GM19372 (cell line): ENCODE measurements around the gene ANKRD17.
A peak's percentile ranks its signal among the peaks of the same experiment; 100 is the strongest.
"Not testable (repeated sequence)": the region's sequence is repeated elsewhere in the genome, so short reads cannot be mapped to it uniquely, and the experiment has no call there.

Experiments used
- ATAC-seq: cut with Tn5 transposase; IDR thresholded peaks from one replicate; pipeline ENCODE4 v1.9.1; 2021; ENCODE audit warnings: mild to moderate bottlenecking, low read depth, moderate library complexity; ENCODE audit not compliant: unreplicated experiment

The ANKRD17 gene

GRCh38 chr4:73205482-73205881 is 53.1 kb downstream of the ANKRD17 start:
- no peak for ATAC-seq

- not testable (repeated sequence) for ATAC-seq
Observed at GRCh38 chr4:73203976-73204375, 54.6 kb downstream of the ANKRD17 start.

GRCh38 chr4:73197220-73197619 is 61.4 kb downstream of the ANKRD17 start:
- no peak for ATAC-seq

- no peak for ATAC-seq
Observed at GRCh38 chr4:73194064-73194463, 64.5 kb downstream of the ANKRD17 start.

DNA sequence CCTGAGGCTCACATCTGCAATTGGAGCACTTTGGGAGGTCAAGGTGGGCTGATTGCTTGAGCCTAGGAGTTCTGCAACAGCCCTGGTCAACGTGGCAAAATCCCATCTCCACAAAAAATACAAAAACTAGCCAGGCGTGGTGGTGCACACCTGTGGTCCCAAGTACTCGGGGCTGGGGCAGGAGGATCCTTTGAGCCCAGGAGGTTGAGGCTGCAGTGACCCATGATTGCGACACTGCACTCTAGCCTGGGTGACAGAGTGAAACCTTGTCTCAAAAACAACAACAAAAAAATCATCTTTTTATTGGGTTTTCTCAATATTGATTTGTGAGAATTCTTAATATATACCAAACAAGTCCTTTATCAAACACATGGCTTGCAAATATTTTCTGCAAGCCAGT is 64.9 kb downstream of the ANKRD17 start:
- ATAC-seq = peak; percentile 19

GRCh38 chr4:73193155-73193554 is 65.4 kb downstream of the ANKRD17 start:
- ATAC-seq = peak; percentile 82

GRCh38 chr4:73189274-73189810 is 69.3 kb downstream of the ANKRD17 start:
- ATAC-seq = no peak

GRCh38 chr4:73187325-73187724 is 71.3 kb downstream of the ANKRD17 start:
- ATAC-seq = peak; percentile 86

DNA sequence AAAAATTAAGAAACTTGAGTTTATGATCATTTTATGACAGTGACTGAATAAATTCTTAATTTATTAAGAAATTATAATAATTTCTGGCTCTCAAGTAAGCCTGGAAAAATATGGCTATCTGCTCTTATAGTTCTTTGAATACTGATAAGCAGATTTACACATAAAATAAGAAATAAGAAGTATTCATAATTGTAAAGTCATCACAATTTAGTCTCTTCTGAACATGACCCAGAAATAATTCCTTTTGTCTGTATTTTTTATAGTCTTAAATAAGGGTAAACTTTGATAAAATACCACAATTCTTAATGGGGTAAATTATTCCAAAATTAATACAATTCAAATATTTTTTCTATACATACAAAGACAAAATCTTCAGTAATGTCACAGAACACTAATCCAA is 72.7 kb downstream of the ANKRD17 start:
- no peak for ATAC-seq

- no peak for ATAC-seq
Observed at GRCh38 chr4:73181231-73181630, 77.4 kb downstream of the ANKRD17 start.

- ATAC-seq = no peak
Observed at GRCh38 chr4:73178389-73178788, 80.2 kb downstream of the ANKRD17 start.

- no peak for ATAC-seq
Observed at GRCh38 chr4:73172161-73172560, 86.4 kb downstream of the ANKRD17 start.

DNA sequence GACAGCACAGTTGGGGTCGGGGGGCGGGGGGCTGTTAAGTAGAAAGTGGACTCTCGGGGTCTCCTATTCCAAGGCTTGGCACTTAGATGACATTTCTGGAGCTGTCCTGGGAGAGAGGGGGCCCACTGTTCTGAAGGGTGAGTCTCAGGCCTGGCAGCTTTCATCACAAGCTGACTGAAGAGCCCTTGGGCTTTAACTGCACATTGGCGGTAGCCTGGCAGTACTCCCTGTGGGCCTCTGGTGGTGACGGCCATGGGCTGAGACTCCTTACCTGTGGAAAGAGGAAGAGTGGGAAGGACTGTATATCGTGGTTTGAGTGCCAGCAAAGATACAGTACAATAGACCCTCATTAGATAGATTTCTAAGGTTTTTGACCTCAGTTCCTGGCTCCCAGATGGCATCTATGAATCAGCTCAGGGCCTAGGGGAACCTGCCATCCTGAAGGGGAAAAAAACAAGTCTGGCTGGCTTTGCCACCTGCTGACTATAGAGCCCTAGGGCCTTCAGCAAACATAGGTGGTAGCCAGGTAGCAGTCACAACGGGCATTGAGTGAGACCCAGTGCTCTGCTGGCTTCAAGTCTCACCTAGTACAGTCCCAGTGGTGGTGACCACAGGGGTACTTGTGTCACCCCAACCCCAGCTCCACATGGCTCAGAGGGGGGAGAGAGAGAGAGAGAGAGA is 87.9 kb downstream of the ANKRD17 start:
- no peak for ATAC-seq

DNA sequence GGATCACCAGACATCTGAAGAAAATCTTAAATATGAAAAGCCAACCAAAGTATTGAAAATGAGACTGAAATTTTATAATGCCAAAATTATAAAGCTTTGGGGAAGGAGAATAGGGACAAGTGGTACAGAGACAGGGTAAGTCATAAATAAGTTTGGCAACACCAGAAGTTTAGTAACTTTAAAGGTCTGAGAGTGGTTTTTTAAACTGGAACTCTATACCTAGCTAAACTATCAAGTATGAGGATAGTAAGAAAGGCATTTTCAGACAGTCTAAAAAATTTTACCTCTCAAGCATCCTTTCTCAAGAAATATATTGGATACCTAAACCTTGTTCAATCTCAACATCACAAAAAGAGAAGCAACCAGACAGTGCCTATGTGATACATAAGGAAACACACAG is 92.4 kb downstream of the ANKRD17 start:
- ATAC-seq = no peak

- no peak for ATAC-seq
Observed at GRCh38 chr4:73161527-73162185, 96.9 kb downstream of the ANKRD17 start.

GRCh38 chr4:73156394-73156793 is 102.2 kb downstream of the ANKRD17 start:
- ATAC-seq = no peak

DNA sequence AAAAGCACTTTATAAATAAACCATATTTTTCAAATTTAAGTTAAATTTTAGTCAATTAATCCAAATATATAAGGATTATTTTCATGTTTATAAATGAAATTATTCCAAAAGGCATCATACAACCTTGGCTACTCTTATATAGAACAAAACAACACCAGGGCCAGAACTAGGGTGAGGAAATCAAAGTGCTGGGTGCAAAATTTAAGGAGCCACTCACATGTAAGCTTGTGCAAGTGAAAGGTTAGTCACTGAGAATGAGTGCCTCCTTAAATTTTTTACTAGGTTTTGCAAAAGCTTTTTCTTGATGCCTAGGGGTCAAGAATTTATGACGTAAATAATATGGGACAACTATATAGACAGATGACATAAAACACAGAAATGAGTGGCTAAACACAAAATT is 105.7 kb downstream of the ANKRD17 start:
- no peak for ATAC-seq

DNA sequence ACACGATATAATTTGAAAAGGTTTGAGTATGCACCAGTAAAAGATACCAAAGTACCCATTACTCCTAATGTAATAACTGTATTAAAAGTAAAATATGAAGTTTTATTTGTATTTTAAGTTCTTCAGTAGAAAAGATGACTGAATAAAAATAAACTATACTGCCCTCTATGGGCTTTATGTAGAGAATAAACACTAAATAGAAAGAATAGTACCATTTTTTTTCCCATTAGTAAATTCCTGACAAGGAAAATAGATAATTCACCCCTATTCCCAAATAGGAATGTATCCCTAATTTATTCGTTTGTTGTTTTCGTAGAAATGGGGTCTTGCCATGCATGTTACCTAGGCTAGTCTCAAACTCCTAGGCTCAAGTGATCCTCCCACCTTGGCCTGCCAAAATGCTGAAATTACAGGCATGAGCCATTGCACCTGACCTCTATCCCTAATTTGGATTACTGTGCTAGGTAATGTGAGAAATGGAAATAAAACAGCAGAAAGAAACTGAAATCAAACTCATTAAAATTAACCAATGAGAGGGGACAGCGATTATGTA is 115.5 kb downstream of the ANKRD17 start:
- no peak for ATAC-seq

- no peak for ATAC-seq
Observed at GRCh38 chr4:73139991-73140390, 118.6 kb downstream of the ANKRD17 start.

DNA sequence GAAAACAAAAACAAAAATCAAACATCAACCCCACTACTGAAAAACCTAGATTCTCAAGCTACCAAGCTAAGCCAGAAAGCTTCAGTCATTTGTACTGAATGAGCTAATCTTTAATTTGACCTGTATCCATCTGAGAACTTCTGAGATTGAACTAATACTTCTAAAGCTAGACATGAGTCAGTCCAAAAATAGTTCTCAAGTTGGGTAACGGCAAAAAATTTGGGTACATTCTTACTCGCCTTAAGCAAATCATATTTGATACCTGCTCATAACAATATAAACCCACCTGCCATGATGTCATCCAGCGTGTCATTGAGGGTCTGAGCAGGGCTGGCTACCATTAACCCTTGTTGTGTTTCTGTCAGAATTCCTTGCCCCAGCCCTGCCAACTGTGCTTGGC is 119.4 kb downstream of the ANKRD17 start:
- no peak for ATAC-seq

DNA sequence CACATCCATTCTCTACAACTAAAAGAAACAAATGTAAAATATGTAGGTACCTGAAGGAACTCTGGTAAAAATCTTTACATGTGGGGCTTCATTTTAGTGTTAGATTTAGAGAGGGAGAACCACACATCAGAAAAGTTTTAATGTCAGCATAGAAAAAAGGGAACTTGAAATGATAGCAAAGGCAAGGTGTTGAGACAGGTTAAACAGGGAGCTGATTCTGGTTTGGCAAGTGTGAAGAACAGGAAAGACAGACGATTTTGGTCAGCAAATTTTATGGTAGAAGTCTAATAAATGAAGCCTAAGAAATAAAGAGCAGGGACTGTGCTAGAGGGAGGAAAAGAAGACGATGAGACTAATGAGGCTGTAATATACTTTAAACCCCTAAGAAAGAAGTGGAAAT is 121.5 kb downstream of the ANKRD17 start:
- no peak for ATAC-seq

GRCh38 chr4:73133784-73134183 is 124.8 kb downstream of the ANKRD17 start:
- ATAC-seq = no peak
